HCT116 (cell line): ENCODE results near the gene CFAP92.

Experiments used
- EZH2phosphoT487 ChIP-seq: fragments of 200-600 bp; IDR thresholded peaks from 2 replicates; pipeline ENCODE4 v1.6.1; 2018; ENCODE audit warnings: antibody characterized with exemption, borderline replicate concordance
- POLR2A ChIP-seq: IDR thresholded peaks from 2 replicates; pipeline ENCODE4 v1.7.0; 2011; ENCODE audit warnings: borderline replicate concordance; ENCODE audit not compliant: insufficient read depth, insufficient read length; ENCODE audit errors: extremely low read depth
- RAD21 ChIP-seq: IDR thresholded peaks from 2 replicates; pipeline ENCODE4 v1.6.1; 2012; ENCODE audit warnings: low read depth, mild to moderate bottlenecking
- SIN3A ChIP-seq: IDR thresholded peaks from 2 replicates; pipeline ENCODE4 v1.6.1; 2012; ENCODE audit warnings: low read depth
- YY1 ChIP-seq: IDR thresholded peaks from 2 replicates; pipeline ENCODE4 v1.6.1; 2011; ENCODE audit warnings: low read length, low read depth, moderate library complexity, mild to moderate bottlenecking; ENCODE audit not compliant: insufficient replicate concordance; ENCODE audit errors: extremely low read depth
- TF ChIP-seq, protein P1 (sequence below), 3 experiments: fragments of 200-600 bp in 1 of 3; sonication (generic) in 1 of 3; IDR thresholded peaks in 2 of 3; conservative IDR thresholded peaks in 1 of 3; 2 replicates each; pipeline ENCODE4 v1.5.1; 2012 to 2017; ENCODE audit warnings: low read depth in 2 of 3, low read length in 2 of 3, antibody characterized with exemption in 1 of 3, borderline replicate concordance in 1 of 3, control low read depth in 1 of 3, mild to moderate bottlenecking in 1 of 3, mixed read lengths in 1 of 3, mixed run types in 1 of 3, moderate library complexity in 1 of 3; ENCODE audit not compliant: insufficient read depth in 1 of 3

DNA sequence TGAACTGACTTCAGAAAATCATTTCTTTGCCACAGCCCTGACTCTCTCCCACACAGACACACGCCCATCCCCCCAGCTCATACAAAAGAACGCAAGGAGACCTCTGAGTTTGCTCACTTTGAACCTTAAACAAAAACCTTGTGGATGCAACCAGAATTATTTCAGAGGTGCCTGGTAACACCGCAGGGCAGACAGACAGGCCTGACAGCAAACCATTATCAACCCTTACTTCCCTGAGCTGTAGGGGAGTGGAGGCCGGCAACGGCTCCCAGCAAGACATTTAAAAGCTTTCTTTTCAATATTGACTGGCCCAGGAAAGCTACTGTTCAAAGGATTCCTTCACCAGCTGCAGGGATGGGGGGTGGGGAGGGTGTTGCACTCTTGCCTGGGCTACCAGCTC is 5.2 kb upstream of the CFAP92 start:
- TF ChIP-seq, protein P1, sequence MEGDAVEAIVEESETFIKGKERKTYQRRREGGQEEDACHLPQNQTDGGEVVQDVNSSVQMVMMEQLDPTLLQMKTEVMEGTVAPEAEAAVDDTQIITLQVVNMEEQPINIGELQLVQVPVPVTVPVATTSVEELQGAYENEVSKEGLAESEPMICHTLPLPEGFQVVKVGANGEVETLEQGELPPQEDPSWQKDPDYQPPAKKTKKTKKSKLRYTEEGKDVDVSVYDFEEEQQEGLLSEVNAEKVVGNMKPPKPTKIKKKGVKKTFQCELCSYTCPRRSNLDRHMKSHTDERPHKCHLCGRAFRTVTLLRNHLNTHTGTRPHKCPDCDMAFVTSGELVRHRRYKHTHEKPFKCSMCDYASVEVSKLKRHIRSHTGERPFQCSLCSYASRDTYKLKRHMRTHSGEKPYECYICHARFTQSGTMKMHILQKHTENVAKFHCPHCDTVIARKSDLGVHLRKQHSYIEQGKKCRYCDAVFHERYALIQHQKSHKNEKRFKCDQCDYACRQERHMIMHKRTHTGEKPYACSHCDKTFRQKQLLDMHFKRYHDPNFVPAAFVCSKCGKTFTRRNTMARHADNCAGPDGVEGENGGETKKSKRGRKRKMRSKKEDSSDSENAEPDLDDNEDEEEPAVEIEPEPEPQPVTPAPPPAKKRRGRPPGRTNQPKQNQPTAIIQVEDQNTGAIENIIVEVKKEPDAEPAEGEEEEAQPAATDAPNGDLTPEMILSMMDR (IDR thresholded peaks at IDR 0.05 in 2 of 3, conservative IDR thresholded peaks at IDR 0.05 in 1 of 3; ENCODE audit: borderline replicate concordance in 1 of 3, insufficient read depth in 1 of 3, low read depth in 2 of 3, low read length in 2 of 3), result no peak
- TF ChIP-seq SIN3A, result no peak
- no peak for TF ChIP-seq YY1
- TF ChIP-seq POLR2A, result no peak
- no peak for TF ChIP-seq EZH2phosphoT487
- TF ChIP-seq RAD21, result no peak
